HG02588 (cell line): ENCODE results near the gene TAF1.
"Not testable (repeated sequence)": the region's sequence is repeated elsewhere in the genome, so short reads cannot be mapped to it uniquely, and the experiment has no call there.

ENCODE experiments used
- ATAC-seq: cut with Tn5 transposase; IDR thresholded peaks from one replicate; pipeline ENCODE4 v1.9.1; 2021; ENCODE audit warnings: mild to moderate bottlenecking, moderate library complexity; ENCODE audit not compliant: unreplicated experiment

The TAF1 gene

DNA sequence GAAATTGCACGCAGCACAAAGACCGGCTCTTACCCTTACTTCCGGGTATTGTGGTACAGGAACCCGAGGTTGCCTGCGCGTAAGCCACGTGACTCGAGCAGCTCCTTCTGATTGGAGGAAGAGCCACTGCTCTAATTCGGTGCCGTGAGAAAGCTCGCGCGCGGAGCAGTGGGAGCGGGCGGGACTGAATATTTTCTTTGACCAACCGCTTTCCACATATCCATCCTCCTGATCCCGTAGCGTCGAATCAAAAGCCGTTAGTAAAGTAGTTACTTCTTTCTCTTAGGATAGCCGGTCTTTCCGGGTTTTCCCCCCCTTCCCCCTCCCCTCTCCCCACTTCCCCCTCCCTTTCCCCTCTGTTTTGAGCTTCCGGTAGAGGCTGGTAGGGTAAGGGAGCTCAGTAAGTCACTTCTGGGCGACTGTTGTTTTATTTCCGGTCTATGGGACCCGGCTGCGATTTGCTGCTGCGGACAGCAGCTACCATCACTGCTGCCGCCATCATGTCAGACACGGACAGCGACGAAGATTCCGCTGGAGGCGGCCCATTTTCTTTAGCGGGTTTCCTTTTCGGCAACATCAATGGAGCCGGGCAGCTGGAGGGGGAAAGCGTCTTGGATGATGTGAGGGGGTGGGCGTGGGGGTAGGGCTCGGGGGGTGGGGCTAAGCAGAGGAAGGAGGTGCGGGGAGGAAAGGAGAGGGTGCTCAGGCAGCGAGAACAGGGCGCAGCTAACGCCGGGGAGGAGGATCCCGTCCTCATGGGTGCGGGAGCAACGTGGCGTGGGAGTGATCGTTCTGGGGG lies at the start of gene TAF1:
TAF1 (plus strand) TSS at position 483 of the 799 bp plus-strand sequence; CDS start at position 501, 18 bp downstream.
- ATAC-seq, result peak; percentile 91

DNA sequence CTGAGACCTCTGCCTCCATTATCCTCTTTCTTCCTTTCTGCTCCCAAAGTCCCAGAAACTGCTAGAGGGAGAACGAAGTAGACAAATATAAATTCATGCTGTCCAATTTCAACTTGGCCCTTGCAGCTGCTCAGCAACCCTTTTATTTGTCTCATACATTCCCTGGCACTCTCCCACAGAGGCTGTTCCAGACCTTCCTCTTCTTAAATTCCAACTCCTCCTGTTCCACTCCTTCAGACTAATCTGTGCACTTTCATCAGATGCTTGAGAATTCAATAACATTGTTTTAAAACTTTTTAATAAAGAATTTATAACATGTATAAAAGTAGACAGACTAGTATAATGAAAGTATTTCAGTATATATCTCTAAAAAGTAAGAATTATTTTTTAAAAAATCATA lies 49.2 kb upstream of the TAF1 start:
- ATAC-seq, result not testable (repeated sequence)

DNA sequence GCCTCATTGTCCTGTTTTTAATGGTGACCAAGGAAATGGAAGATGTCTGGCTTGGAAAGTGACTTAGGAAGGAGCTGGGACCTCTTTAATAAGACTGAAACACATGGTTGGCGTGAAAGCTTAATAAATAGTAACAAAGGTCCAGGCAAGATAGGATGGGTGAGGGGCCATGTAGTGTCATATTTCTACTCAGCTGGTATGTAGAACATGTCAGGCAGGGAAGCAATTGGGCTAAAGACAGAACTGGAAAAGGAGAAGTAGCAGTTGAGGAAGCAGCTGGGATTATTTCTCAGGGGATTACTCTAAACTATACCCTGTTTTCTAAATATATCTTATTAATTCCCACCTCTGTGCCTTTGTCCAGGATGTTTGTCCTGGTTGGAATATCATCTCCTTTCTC lies 46.0 kb upstream of the TAF1 start:
- ATAC-seq, result no peak

GRCh38 chrX:71321731-71322130 lies 44.4 kb upstream of the TAF1 start:
- ATAC-seq, result no peak

GRCh38 chrX:71324452-71324851 lies 41.7 kb upstream of the TAF1 start:
- ATAC-seq, result not testable (repeated sequence)

DNA sequence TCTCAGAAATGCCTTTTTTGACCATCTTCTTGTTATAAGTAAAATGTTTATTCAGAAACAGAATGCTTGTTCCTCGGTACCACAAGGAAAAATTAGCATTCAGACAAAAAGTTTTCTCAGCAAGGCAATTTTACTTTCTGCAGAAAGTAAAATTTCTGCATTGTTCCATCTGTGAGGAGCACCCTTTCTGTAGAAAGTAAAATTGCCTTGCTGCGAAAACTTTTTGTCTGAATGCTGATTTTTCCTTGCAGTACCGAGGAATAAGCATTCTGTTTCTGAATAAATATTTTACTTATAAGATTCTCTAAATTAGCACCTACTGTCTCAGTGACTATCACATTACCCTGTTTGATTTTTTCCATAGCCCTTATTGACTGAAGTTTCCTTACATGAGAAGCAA lies 39.8 kb upstream of the TAF1 start:
- ATAC-seq, result no peak

- ATAC-seq, result not testable (repeated sequence)
These were observed 16.9 kb upstream of the TAF1 start for GRCh38 chrX:71349151-71349665.

DNA sequence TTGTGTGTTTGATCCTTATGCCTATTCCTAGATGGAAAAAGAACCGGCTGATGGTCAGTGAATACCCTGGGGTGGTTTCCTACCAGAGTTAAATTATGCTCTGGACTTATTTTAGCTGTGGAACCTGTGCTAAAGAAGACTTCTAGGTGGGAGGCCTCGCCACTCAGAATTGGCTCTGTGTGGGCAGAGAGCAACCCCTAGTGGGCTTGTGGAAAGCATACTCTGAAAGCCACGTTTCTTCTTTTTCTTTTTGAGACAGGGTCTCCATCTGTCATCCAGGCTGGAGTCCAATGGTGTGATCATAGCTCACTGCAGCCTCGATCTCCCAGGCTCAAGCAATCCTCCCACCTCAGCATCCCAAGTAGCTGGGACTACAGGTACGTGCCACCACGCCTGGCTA lies 16.3 kb upstream of the TAF1 start:
- not testable (repeated sequence) for ATAC-seq

GRCh38 chrX:71352439-71352838 lies 13.7 kb upstream of the TAF1 start:
- not testable (repeated sequence) for ATAC-seq

- no peak for ATAC-seq
These were observed 1.9 kb upstream of the TAF1 start for GRCh38 chrX:71364221-71364620.

DNA sequence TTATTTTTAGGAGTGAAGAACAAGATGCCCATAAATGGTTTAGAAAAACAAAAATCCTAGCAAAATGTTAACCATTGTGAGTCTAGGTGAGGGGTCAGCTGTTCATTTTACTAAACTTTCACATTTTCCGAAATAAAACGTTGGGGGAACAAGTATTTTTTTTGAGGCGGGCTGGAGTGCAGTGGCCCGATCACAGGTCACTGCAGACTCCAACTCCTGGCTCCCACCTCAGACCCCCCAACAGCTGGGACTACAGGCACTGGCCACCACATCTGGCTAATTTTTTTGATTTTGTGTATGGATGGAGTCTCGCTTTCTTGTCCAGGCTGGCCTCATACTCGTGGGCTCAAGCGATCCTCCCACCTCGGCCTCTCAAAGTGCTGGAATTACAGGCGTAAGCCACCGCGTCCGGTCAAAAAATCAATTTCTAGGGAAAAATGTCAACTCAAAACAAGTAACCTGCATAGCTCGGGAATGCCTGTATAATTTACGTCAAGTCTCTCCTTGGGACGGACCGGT lies 742 bp upstream of the TAF1 start:
- peak; percentile 3 for ATAC-seq

DNA sequence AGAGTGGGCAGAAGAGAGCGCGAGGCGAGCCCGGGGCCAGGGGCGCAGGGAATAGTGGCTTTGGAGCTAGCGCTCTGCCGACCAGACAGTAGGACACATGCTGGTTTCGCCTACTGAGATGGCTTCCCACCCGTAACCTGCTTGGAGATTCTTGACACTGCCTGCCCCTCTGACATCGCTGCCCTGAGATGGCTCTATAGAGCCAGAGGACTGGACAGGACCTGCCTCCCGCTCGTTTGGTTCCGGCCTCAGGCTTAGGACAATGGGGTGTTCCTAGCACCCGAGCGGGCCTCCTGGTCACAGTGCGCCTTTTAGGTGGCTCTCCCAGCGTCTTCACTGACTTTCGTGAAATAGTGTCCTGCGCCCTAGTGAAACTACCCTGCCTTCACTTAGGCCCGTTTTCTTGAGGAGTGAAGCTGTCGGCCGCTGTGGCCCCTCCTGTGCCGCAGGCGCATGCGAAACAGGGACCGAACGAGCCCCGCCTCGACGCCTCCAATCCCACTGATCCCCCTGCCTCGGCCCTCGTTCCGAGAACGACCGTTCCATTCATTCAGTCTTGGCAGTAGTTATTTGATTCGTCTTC lies 608 bp downstream of the TAF1 start:
- peak; percentile 3 for ATAC-seq

GRCh38 chrX:71367396-71367795 lies 1.2 kb downstream of the TAF1 start:
- no peak for ATAC-seq

- no peak for ATAC-seq
These were observed 6.2 kb downstream of the TAF1 start for GRCh38 chrX:71372388-71372787.

DNA sequence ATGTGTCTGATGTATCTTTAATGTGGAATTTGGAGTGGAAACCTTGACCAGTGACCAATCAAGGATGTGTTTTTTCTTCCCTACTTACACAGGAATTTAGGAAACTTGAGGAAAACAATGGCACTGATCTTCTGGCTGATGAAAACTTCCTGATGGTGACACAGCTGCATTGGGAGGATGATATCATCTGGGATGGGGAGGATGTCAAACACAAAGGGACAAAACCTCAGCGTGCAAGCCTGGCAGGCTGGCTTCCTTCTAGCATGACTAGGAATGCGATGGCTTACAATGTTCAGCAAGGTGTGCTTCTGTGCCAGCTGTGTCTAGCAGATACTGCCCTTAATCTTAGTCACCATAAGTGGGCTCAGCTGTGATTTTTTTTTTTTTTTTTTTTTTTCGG lies 12.6 kb downstream of the TAF1 start:
- no peak for ATAC-seq

DNA sequence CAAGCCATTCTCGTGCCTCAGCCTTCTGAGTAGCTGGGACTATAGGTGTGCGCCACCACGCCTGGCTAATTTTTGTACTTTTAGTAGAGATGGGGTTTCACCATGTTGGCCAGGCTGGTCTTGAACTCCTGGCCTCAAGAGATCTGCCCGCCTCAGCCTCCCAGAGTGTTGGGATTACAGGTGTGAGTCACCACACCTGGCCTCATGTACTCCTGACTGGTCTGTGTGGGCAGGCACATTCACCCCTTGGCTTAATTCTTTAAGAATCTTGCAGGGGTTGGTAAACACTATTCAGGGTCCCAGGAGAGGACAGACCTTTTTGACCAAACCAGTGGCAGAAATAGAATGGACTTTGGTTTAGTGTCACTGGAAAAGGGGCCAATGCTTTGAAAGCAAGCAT lies 25.6 kb downstream of the TAF1 start:
- ATAC-seq, result not testable (repeated sequence)

DNA sequence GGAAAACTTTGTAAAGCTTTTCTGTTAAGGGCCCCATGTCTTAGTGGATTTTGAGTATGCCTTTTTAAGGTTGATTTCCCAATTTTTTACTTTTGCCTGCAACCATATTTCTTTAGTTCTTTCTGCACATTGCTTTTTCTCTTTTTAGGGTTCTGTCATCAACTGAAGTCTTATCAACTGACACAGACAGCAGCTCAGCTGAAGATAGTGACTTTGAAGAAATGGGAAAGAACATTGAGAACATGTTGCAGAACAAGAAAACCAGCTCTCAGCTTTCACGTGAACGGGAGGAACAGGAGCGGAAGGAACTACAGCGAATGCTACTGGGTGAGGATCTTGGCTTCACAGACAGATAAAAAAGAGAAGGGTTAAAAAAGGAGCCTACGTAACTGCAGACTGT lies 27.8 kb downstream of the TAF1 start:
- ATAC-seq, result no peak

DNA sequence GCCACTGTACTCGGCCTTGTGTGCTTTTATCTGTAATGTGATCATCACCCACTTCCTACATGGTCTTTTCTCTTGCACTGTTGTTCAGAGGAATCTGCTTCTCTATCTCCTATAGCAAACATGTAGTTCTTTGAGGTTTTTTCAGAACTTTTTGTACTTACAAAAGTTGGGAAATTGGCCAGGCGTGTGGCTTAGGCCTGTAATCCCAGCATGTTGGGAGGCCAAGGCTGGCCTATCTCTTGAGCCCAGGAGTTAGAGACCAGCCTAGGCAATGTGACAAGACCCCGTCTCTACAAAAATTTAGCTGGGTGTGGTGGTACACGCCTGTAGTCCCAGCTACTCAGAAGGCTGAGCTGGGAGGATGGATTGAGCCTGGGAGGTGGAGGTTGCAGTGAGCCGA lies 30.4 kb downstream of the TAF1 start:
- ATAC-seq, result no peak

DNA sequence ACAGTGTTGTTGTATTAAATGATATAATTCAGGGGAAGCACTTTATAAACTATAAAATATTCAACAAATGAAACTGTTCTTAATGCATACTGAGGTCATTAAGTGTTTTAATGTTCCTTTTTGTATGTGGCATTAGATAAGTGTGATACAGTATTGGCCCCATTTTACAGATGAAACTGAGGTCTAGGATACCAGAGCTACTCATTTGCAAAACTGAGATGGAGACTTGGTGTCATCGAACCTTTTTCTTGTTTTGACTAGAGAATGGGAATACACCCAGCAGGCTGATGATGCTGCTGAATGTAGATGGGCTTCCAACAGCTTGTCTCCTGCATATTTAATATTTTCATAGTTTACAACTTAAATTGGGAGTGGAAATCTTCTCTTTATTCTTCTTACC lies 34.6 kb downstream of the TAF1 start:
- no peak for ATAC-seq

- not testable (repeated sequence) for ATAC-seq
These were observed 50.1 kb downstream of the TAF1 start for GRCh38 chrX:71416260-71416659.

- no peak for ATAC-seq
These were observed 54.5 kb downstream of the TAF1 start for GRCh38 chrX:71420686-71421085.

- no peak for ATAC-seq
These were observed 66.6 kb downstream of the TAF1 start for GRCh38 chrX:71432733-71433132.
